ENCODE measurements around the gene SLC22A5. TPM values are rescaled to one million over a fixed set of nuclear protein-coding genes. Genes with fewer than 3 reads are reported as not detected.
A peak's percentile ranks its signal among the peaks of the same experiment; 100 is the strongest.

Gene SLC22A5
- total and polyA plus RNA-seq, 9 of the 15 experiments (the other 6 are each of a cell fraction or from before 2014, with no cell fraction given): 3.0 to 16.6 (median 8.3) TPM

- TF ChIP-seq CREB3 (tag; conservative IDR thresholded peaks at IDR 0.05; ENCODE audit: low read depth): no peak
- no peak for TF ChIP-seq ZNF79 (CRISPR knock-in tag; IDR thresholded peaks at IDR 0.05; ENCODE audit: low read depth)
- TF ChIP-seq TCF7 (IDR thresholded peaks at IDR 0.05; ENCODE audit: borderline replicate concordance): no peak
- no peak for TF ChIP-seq TCFL5 (CRISPR knock-in tag; conservative IDR thresholded peaks at IDR 0.05)
- TF ChIP-seq U2AF1 (optimal IDR thresholded peaks at IDR 0.05; ENCODE audit: low read depth, low read length): no peak
- peak; percentile 55; the same call in 1 of the 2 replicates for TF ChIP-seq HNRNPL (IDR thresholded peaks at IDR 0.05; ENCODE audit: low read depth, low read length)
- no peak for TF ChIP-seq CHAMP1 (IDR thresholded peaks at IDR 0.05)
- TF ChIP-seq THRA (IDR thresholded peaks at IDR 0.05): no peak
- no peak for TF ChIP-seq NUFIP1 (IDR thresholded peaks at IDR 0.05; ENCODE audit: partially characterized antibody)
- no peak for TF ChIP-seq ZBTB49 (CRISPR knock-in tag; IDR thresholded peaks at IDR 0.05; ENCODE audit: borderline replicate concordance)
- no peak for TF ChIP-seq FOXA1 (IDR thresholded peaks at IDR 0.05; ENCODE audit: borderline replicate concordance)
- no peak for TF ChIP-seq MAFF (IDR thresholded peaks at IDR 0.05; ENCODE audit: low read length)
- no peak for TF ChIP-seq GATA2 (CRISPR knock-in tag; IDR thresholded peaks at IDR 0.05)
- TF ChIP-seq POLR2H (tag; IDR thresholded peaks at IDR 0.05; ENCODE audit: low read depth): 0 out of 2 replicates have a peak, but pooled peaks have one; percentile 8
- no peak for TF ChIP-seq TAF15 (IDR thresholded peaks at IDR 0.05; ENCODE audit: low read depth, low read length)
- no peak for TF ChIP-seq LEF1 (IDR thresholded peaks at IDR 0.05)
- no peak for TF ChIP-seq PBX2 (CRISPR knock-in tag; IDR thresholded peaks at IDR 0.05; ENCODE audit: low read depth)
- no peak for TF ChIP-seq PBX2 (tag; conservative IDR thresholded peaks at IDR 0.05; ENCODE audit: low read depth)
- no peak for TF ChIP-seq ZKSCAN3 (CRISPR knock-in tag; IDR thresholded peaks at IDR 0.05)
Measured at GRCh38 chr5:132369474-132370180, at the start of gene SLC22A5 (continued).
